Stimulated activated CD4-positive, alpha-beta T cell treated with anti-CD3 and anti-CD28 coated beads, Interleukin-15, amount 100 ng/mL, for 1 hour (primary cell): ENCODE data around the gene GLB1L.
"Not testable (repeated sequence)": the region's sequence is repeated elsewhere in the genome, so short reads cannot be mapped to it uniquely, and the experiment has no call there.

Experiments
- DNase-seq, 2 donors: peaks; one replicate each; pipeline ENCODE4 v3.0.0-alpha.2; 2020; ENCODE audit warnings: low read depth in 1 of 2, low spot score in 1 of 2

Gene GLB1L

GRCh38 chr2:219245148-219245898 lies at the start of gene GLB1L, which contains the start of gene STK16:
TSS of gene GLB1L (minus strand) at chr2:219245444. CDS start at chr2:219243573, 1,871 bp downstream.
TSS of gene STK16 (plus strand) at chr2:219245479. CDS start at chr2:219246000, 521 bp downstream.
- DNase-seq: peak; percentile 76 to 84

- DNase-seq: peak; percentile 78 to 87
Measured at GRCh38 chr2:219294356-219295351, 49.4 kb upstream of the GLB1L start.

- no peak for DNase-seq
Measured at GRCh38 chr2:219293736-219294231, 48.5 kb upstream of the GLB1L start.

- no peak for DNase-seq
Measured at GRCh38 chr2:219292616-219293015, 47.4 kb upstream of the GLB1L start.

GRCh38 chr2:219291910-219292490 lies 46.8 kb upstream of the GLB1L start:
- DNase-seq: no peak

GRCh38 chr2:219291394-219291793 lies 46.1 kb upstream of the GLB1L start:
- no peak for DNase-seq

GRCh38 chr2:219290381-219291171 lies 45.3 kb upstream of the GLB1L start:
- DNase-seq: no peak

- no peak for DNase-seq
Measured at GRCh38 chr2:219289537-219290361, 44.5 kb upstream of the GLB1L start.

- DNase-seq: no peak
Measured at GRCh38 chr2:219289195-219289536, 43.9 kb upstream of the GLB1L start.

GRCh38 chr2:219287580-219288265 lies 42.5 kb upstream of the GLB1L start:
- DNase-seq: no peak

- not testable (repeated sequence) for DNase-seq
Measured at GRCh38 chr2:219287116-219287440, 41.8 kb upstream of the GLB1L start.

GRCh38 chr2:219286436-219287115 lies 41.3 kb upstream of the GLB1L start:
- no peak for DNase-seq

- DNase-seq: no peak
Measured at GRCh38 chr2:219285894-219286425, 40.7 kb upstream of the GLB1L start.

- DNase-seq: no peak
Measured at GRCh38 chr2:219285373-219285735, 40.1 kb upstream of the GLB1L start.

- no peak for DNase-seq
Measured at GRCh38 chr2:219284501-219285372, 39.5 kb upstream of the GLB1L start.

- no peak for DNase-seq
Measured at GRCh38 chr2:219282943-219283581, 37.8 kb upstream of the GLB1L start.

- no peak for DNase-seq
Measured at GRCh38 chr2:219282375-219282774, 37.1 kb upstream of the GLB1L start.
